Thoracic aorta (tissue), 2 donors: Measurements from ENCODE around the gene MAGI1. TPM values are rescaled to one million over a fixed set of nuclear protein-coding genes. Genes with fewer than 3 reads are reported as not detected.

Experiments
- ATAC-seq: fragments of 150-250 bp; one replicate; pipeline ENCODE4 v1.8.0; 2017; ENCODE audit warnings: low read depth; ENCODE audit not compliant: insufficient number of reproducible peaks, low FRiP score
- DNase-seq: peaks from one replicate; pipeline ENCODE4 v3.0.0-alpha.2; 2020; ENCODE audit warnings: low spot score
- H3K27ac ChIP-seq, 2 donors: fragments of 200-600 bp; sonication (generic); 1 replicate in 1 of 2; 2 replicates in 1 of 2; pipeline ENCODE4 v1.5.1; 2016; ENCODE audit warnings: mild to moderate bottlenecking in 2 of 2, moderate library complexity in 2 of 2
- H3K27me3 ChIP-seq: fragments of 200-600 bp; sonication (generic); replicated peaks from 2 replicates; pipeline ENCODE4 v1.6.0; 2016; ENCODE audit warnings: mild to moderate bottlenecking; ENCODE audit not compliant: insufficient read depth
- H3K36me3 ChIP-seq: fragments of 200-600 bp; sonication (generic); one replicate; pipeline ENCODE4 v1.5.1; 2016
- H3K4me1 ChIP-seq, 2 donors: fragments of 200-600 bp; sonication (generic); 1 replicate in 1 of 2; 2 replicates in 1 of 2; pipeline versions ENCODE4 v1.5.1 to v1.6.0; 2016; ENCODE audit warnings: low read depth in 2 of 2, mild to moderate bottlenecking in 1 of 2; ENCODE audit not compliant: control insufficient read depth in 1 of 2
- H3K4me3 ChIP-seq: fragments of 200-600 bp; sonication (generic); 2 replicates; pipeline ENCODE4 v1.5.1; 2016; ENCODE audit warnings: mild to moderate bottlenecking
- H3K9me3 ChIP-seq: fragments of 200-600 bp; sonication (generic); 2 replicates; pipeline ENCODE4 v1.5.1; 2016
- total RNA-seq, 2 donors: library from RNA; depleted of rRNA; stranded (reverse); fragments of >200 nt; gene quantifications; one replicate each; pipeline versions ENCODE4 v1.1.0 to v1.2.3, GENCODE V29; 2016
- TF ChIP-seq, protein P1 (sequence below): fragments of 200-600 bp; sonication (generic); IDR thresholded peaks from one replicate; pipeline ENCODE4 v1.5.1; 2019; ENCODE audit warnings: antibody characterized with exemption

Gene MAGI1
- total RNA-seq, 2 donors from 2014 or later = 48.2 to 88.5 TPM

DNA sequence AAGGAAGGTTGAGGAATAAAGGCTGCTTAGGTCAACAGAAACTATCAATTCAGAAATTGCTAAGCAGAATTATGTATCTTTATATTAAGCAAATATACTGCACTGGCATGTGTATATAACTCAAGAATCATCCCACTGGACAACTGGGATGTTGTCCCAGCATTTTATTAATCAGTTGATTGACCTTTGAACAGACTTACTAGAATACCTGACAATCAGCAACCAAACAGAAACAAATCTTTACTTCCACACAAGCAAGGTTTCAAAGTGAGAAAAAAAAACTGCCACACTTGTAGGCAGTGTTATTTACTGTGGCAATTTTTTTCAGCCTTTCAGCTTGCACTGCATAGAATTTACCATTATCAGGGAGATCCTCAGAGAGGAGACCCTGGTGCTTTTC lies 218.8 kb downstream of the MAGI1 start:
- TF ChIP-seq, protein P1, sequence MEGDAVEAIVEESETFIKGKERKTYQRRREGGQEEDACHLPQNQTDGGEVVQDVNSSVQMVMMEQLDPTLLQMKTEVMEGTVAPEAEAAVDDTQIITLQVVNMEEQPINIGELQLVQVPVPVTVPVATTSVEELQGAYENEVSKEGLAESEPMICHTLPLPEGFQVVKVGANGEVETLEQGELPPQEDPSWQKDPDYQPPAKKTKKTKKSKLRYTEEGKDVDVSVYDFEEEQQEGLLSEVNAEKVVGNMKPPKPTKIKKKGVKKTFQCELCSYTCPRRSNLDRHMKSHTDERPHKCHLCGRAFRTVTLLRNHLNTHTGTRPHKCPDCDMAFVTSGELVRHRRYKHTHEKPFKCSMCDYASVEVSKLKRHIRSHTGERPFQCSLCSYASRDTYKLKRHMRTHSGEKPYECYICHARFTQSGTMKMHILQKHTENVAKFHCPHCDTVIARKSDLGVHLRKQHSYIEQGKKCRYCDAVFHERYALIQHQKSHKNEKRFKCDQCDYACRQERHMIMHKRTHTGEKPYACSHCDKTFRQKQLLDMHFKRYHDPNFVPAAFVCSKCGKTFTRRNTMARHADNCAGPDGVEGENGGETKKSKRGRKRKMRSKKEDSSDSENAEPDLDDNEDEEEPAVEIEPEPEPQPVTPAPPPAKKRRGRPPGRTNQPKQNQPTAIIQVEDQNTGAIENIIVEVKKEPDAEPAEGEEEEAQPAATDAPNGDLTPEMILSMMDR = no peak
- ATAC-seq = no peak
- no peaks in the 10 kb centered on the region for H3K27me3 ChIP-seq
- H3K4me3 ChIP-seq = no peak overlapping the region
- H3K9me3 ChIP-seq = no peaks in the 10 kb centered on the region
- peaks cover 0 to 9% of the 10 kb centered on the region in 2 donors for H3K4me1 ChIP-seq
- DNase-seq = no peak
- no peak overlapping the region for H3K27ac ChIP-seq
- no peaks in the 10 kb centered on the region for H3K36me3 ChIP-seq

DNA sequence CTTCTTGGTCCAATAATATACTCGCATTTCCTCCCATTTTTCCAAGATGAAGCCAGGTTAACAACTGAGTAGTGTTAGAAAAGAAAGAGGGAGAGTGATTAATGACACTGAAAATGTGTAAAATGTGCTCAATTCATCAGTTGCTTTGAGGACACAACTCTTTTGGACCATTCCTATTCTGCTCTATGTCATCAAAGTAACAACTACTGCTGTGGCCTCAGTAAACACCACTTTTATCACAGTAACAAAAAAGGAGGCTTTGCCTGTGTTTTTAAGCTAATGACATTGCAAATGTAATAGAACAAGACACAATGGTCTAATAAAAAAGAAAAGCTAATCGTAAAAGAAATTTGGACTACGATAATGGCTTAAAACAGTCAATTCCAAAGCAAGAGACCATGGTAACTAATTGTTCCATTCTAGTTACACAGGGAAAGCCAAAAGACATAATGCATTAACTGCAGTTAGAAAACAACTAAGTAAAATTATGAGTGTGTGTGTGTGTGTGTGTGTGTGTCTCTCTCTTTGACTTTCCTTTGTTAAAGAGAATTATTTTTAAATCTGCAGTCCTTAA lies 221.1 kb downstream of the MAGI1 start:
- Histone ChIP-seq H3K27ac (no peak overlapping the region), H3K4me3 (no peak overlapping the region), H3K36me3 (no peaks in the 10 kb centered on the region), H3K27me3 (no peaks in the 10 kb centered on the region), H3K9me3 (no peaks in the 10 kb centered on the region), H3K4me1 (peaks cover 0 to 15% of the 10 kb centered on the region in 2 donors)
- TF ChIP-seq, protein P1 = no peak
- DNase-seq (no peak), ATAC-seq (no peak)

DNA sequence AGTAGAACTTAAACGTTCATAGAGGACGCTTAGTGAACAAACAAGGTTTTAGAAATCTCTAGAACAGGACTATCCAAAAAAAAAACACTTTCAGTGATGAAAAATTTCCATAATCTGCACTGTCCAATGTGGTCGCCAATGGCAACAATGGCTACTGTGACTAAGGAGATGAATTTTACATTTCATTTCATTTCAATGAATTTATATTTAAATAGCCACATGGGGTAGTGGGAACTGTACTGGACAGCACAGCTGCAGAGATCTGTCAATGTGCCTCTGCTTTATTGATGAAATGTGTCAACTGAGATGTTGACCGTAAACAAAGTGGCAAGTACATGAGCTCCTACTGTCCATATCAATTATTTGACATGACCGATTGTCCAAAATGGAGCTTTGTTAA lies 222.5 kb downstream of the MAGI1 start:
- Histone ChIP-seq H3K36me3 (no peaks in the 10 kb centered on the region), H3K4me3 (no peak overlapping the region), H3K4me1 (peaks cover 0 to 25% of the 10 kb centered on the region in 2 donors), H3K27me3 (no peaks in the 10 kb centered on the region), H3K27ac (no peak overlapping the region), H3K9me3 (no peaks in the 10 kb centered on the region)
- TF ChIP-seq, protein P1 = no peak
- no peak for ATAC-seq
- no peak for DNase-seq

DNA sequence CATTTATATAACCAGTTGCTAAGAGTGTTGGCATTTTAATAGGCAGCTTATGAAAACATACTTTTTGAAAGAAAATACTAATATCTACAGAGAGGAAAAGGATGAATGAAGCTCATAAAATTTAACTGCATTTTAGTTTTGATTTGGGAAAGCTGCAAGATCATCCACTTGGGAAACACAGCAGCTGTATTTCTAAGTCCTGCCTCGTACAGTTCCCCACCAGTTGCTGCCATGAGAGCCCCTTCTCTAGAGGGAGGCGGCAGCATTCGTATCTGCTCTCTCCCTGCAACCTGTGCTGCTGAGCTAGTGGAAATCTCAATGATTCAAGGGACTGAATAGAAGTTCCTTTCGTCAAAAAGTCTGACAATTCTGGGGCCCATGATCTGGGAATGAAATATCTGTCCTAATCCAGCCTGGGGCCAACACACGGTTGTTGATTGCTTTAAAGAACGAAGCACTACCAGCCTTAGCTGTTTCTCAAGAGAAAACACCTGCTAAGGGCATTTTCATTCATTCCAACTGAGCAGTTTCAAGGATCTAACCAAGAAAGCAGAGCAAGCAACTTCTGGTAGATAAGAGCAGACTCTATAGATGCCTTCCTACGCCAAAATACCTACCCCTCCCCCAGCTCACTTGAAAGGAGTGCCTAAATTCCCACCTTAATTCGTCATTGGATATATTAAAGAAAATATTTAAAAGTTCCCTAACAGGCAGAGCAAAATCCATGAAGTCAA lies 223.7 kb downstream of the MAGI1 start:
- ATAC-seq (no peak), DNase-seq (no peak)

DNA sequence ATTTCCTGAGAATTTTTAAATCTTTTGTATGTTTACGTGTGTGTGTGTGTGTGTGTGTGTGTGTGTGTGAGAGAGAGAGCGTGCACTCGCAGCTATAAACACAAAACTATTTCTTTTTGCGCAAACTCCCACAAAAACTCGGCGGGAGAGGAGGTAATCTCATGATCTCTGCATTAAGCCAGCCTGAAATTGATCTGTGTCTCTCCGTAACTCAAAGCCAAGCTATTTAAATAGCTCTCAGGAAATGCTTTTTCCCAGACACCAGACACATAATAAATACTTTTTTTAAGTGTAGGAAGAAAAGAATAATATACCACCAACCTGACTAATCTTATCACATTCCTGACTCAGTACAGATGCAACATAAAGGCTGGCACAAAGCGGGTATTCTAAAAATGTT lies 226.8 kb downstream of the MAGI1 start:
- Histone ChIP-seq H3K4me1 (peaks cover 0 to 28% of the 10 kb centered on the region in 2 donors), H3K9me3 (no peaks in the 10 kb centered on the region), H3K4me3 (no peak overlapping the region), H3K27ac (no peak overlapping the region), H3K36me3 (no peaks in the 10 kb centered on the region), H3K27me3 (no peaks in the 10 kb centered on the region)
- ATAC-seq (no peak), DNase-seq (no peak)
- TF ChIP-seq, protein P1 = no peak

More for the DNA sequence above, 223.7 kb downstream of the MAGI1 start:
- no peaks in the 10 kb centered on the region for H3K27me3 ChIP-seq
- H3K9me3 ChIP-seq = no peaks in the 10 kb centered on the region
- H3K27ac ChIP-seq = no peak overlapping the region
- no peaks in the 10 kb centered on the region for H3K36me3 ChIP-seq
- no peak overlapping the region for H3K4me3 ChIP-seq
- TF ChIP-seq, protein P1 = no peak
- H3K4me1 ChIP-seq = peaks cover 0 to 28% of the 10 kb centered on the region in 2 donors
